Measurements from ENCODE around the gene UPF2.

- TF ChIP-seq, protein P1, sequence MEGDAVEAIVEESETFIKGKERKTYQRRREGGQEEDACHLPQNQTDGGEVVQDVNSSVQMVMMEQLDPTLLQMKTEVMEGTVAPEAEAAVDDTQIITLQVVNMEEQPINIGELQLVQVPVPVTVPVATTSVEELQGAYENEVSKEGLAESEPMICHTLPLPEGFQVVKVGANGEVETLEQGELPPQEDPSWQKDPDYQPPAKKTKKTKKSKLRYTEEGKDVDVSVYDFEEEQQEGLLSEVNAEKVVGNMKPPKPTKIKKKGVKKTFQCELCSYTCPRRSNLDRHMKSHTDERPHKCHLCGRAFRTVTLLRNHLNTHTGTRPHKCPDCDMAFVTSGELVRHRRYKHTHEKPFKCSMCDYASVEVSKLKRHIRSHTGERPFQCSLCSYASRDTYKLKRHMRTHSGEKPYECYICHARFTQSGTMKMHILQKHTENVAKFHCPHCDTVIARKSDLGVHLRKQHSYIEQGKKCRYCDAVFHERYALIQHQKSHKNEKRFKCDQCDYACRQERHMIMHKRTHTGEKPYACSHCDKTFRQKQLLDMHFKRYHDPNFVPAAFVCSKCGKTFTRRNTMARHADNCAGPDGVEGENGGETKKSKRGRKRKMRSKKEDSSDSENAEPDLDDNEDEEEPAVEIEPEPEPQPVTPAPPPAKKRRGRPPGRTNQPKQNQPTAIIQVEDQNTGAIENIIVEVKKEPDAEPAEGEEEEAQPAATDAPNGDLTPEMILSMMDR (IDR thresholded peaks at IDR 0.05): no peak
- TF ChIP-seq POLR2A (IDR thresholded peaks at IDR 0.05): no peak
Measured at GRCh38 chr10:11901454-11901832, 141.2 kb downstream of the UPF2 start.

Measured in adrenal gland (tissue), 5 donors.